Vagina (tissue), 2 donors: Measurements from ENCODE around the gene ARGLU1. TPM values are rescaled to one million over a fixed set of nuclear protein-coding genes. Genes with fewer than 3 reads are reported as not detected.

Experiments used
- DNase-seq, 2 donors: peaks; one replicate each; pipeline ENCODE4 v3.0.0-alpha.2; 2017; ENCODE audit errors: extremely low spot score in 2 of 2
- H3K27ac ChIP-seq: fragments of 200-600 bp; sonication (generic); one replicate; pipeline ENCODE4 v1.5.1; 2019
- H3K27me3 ChIP-seq: fragments of 200-600 bp; sonication (generic); one replicate; pipeline ENCODE4 v1.5.1; 2019
- H3K36me3 ChIP-seq, 2 donors: fragments of 200-600 bp; sonication (generic); one replicate each; pipeline ENCODE4 v1.5.1; 2017 to 2019
- H3K4me1 ChIP-seq: fragments of 200-600 bp; sonication (generic); one replicate; pipeline ENCODE4 v1.5.1; 2019
- H3K4me3 ChIP-seq, 2 donors: fragments of 200-600 bp; sonication (generic); 1 replicate in 1 of 2; 2 replicates in 1 of 2; pipeline ENCODE4 v1.5.1; 2016 to 2019
- H3K9me3 ChIP-seq: fragments of 200-600 bp; sonication (generic); one replicate; pipeline ENCODE4 v1.5.1; 2019
- POLR2A ChIP-seq, 2 donors: fragments of 450-650 bp; IDR thresholded peaks; one replicate each; pipeline ENCODE4 v1.6.1; 2017; ENCODE audit warnings: antibody characterized with exemption in 2 of 2, mild to moderate bottlenecking in 2 of 2, moderate library complexity in 2 of 2
- POLR2AphosphoS5 ChIP-seq, 2 donors: sonication (generic); formaldehyde crosslinking; IDR thresholded peaks; one replicate each; pipeline ENCODE4 v1.9.0; 2017; ENCODE audit warnings: antibody characterized with exemption in 2 of 2, mild to moderate bottlenecking in 2 of 2, low read depth in 1 of 2; ENCODE audit not compliant: insufficient read depth in 1 of 2
- intact Hi-C: fragments of 100-400 bp; cut with DNase I; formaldehyde crosslinking; loops from one replicate; pipeline ENCODE4 v1.15.1; 2023
- total RNA-seq: library from RNA; depleted of rRNA; stranded (reverse); fragments of >200 nt; gene quantifications from one replicate; pipeline ENCODE4 v1.2.3, GENCODE V29; 2016
- TF ChIP-seq, protein P1 (sequence below), 3 experiments: fragments of 450-650 bp in 2 of 3; fragments of 200-600 bp in 1 of 3; sonication (generic) in 1 of 3; IDR thresholded peaks; one replicate each; pipeline ENCODE4 v1.5.1; 2017 to 2019; ENCODE audit warnings: antibody characterized with exemption in 3 of 3, mild to moderate bottlenecking in 2 of 3, moderate library complexity in 2 of 3

Gene ARGLU1
- total RNA-seq, 1 donor from 2014 or later: 88.9 TPM

DNA sequence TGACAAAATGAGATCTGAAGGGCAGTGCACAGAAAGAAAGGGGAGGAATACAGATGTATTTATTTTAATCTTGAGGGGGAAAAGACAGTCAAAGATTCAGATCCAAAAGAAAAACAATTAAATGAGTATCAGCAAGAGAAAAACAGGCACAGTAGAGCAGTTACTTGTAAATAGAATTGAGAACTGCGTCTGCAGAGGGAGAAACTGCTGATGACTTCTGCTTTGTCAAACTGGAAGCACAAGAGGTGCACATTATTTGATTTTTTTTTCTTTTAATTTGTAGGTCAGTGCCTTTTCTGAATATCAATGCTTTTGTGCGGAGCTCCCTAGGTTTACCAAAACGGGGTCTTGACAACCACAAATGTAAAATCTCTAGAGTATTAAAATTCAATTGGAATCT lies 69.8 kb downstream of the ARGLU1 start:
- H3K4me1 ChIP-seq: peaks cover 25% of the 10 kb centered on the region
- no peak overlapping the region for H3K4me3 ChIP-seq
- no peaks in the 10 kb centered on the region for H3K27me3 ChIP-seq
- H3K9me3 ChIP-seq: no peaks in the 10 kb centered on the region
- DNase-seq: no peak
- no peak overlapping the region for H3K27ac ChIP-seq
- intact Hi-C loops: no loop called here
- H3K36me3 ChIP-seq: peaks cover 0 to 3% of the 10 kb centered on the region in 2 donors
- TF ChIP-seq, protein P1, sequence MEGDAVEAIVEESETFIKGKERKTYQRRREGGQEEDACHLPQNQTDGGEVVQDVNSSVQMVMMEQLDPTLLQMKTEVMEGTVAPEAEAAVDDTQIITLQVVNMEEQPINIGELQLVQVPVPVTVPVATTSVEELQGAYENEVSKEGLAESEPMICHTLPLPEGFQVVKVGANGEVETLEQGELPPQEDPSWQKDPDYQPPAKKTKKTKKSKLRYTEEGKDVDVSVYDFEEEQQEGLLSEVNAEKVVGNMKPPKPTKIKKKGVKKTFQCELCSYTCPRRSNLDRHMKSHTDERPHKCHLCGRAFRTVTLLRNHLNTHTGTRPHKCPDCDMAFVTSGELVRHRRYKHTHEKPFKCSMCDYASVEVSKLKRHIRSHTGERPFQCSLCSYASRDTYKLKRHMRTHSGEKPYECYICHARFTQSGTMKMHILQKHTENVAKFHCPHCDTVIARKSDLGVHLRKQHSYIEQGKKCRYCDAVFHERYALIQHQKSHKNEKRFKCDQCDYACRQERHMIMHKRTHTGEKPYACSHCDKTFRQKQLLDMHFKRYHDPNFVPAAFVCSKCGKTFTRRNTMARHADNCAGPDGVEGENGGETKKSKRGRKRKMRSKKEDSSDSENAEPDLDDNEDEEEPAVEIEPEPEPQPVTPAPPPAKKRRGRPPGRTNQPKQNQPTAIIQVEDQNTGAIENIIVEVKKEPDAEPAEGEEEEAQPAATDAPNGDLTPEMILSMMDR (IDR thresholded peaks at IDR 0.05): no peak

DNA sequence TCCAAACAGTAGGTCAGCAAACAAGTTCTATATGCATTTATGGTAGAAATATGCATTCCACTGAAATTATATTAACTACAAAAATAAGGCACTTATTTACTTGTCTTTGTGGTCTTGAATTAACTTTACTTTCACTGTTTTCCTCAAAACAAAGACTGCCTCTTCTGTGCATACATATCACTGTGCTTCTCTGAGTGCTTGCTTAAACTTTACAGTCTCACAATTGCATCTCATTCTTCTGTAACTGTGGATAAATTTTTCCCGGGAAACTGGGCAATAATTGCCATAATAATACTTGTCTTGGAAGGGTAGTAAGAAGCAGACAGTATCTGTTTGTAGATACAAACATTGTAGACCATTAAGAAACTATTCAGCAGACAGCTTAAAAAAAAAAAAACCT lies 70.9 kb downstream of the ARGLU1 start:
- Histone ChIP-seq H3K9me3 (no peaks in the 10 kb centered on the region), H3K36me3 (peaks cover 0 to 14% of the 10 kb centered on the region in 2 donors), H3K27ac (no peak overlapping the region), H3K4me1 (peaks cover 25% of the 10 kb centered on the region), H3K4me3 (no peak overlapping the region), H3K27me3 (no peaks in the 10 kb centered on the region)
- no peak for DNase-seq
- TF ChIP-seq POLR2AphosphoS5 (IDR thresholded peaks at IDR 0.05; ENCODE audit: insufficient read depth in 1 of 2, low read depth in 1 of 2) (no peak), POLR2A (IDR thresholded peaks at IDR 0.05) (no peak)
- TF ChIP-seq, protein P1 (IDR thresholded peaks at IDR 0.05): no peak
- intact Hi-C loops: no loop called here

DNA sequence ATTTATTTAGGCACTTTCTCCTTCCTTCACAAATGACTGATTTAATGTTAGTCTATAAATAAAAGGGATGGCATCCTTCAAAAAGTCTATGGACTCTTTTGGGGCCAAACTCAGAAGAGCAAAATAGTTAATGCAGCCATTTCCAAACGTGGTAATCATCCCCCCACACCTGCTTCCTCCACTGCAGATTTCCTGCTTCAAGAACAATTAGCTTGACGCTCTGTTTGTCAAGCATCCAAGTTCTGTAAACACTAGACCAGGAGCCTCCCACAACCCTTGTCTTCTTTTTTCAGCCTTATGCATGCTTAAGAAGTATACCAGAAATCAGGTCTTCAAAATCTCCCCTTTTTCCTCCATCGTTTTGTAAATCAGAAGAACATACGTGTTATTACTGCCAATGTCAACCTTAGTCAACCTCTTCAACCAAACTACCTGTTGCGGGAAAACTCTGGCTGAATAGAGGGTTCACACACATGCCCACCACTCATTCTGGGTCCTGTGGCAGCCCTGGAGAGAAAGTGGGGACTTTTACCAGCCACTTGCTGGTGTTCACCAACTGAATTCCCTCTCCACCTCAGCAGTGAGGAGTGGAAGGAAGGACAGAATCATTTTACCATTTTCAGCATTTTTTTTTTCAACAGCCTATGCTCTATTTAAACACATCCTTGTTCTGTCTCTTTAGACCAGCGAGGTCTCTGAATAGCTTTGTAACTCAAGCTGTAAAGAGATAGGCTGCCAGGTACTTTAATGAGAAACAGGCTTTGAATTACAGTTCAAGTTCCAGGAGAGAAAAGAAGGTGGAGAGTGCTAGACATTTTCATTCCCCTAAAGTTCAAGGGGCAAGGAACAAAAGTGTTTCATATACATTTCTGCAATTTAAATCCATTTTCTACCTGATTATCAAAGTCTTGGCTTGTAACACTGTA lies 71.6 kb downstream of the ARGLU1 start:
- intact Hi-C loops: no loop called here
- no peak for TF ChIP-seq POLR2A (IDR thresholded peaks at IDR 0.05)
- no peak for TF ChIP-seq POLR2AphosphoS5 (IDR thresholded peaks at IDR 0.05; ENCODE audit: insufficient read depth in 1 of 2, low read depth in 1 of 2)
- TF ChIP-seq, protein P1 (IDR thresholded peaks at IDR 0.05): no peak
- DNase-seq: no peak
- Histone ChIP-seq H3K27me3 (no peaks in the 10 kb centered on the region), H3K36me3 (peaks cover 0 to 19% of the 10 kb centered on the region in 2 donors), H3K4me3 (no peak overlapping the region), H3K4me1 (peaks cover 25% of the 10 kb centered on the region), H3K9me3 (no peaks in the 10 kb centered on the region), H3K27ac (peak overlapping the region; percentile 55)

- H3K36me3 ChIP-seq: peaks cover 0 to 19% of the 10 kb centered on the region in 2 donors
- H3K27ac ChIP-seq: no peak overlapping the region
- TF ChIP-seq, protein P1 (IDR thresholded peaks at IDR 0.05): no peak
- TF ChIP-seq POLR2AphosphoS5 (IDR thresholded peaks at IDR 0.05; ENCODE audit: insufficient read depth in 1 of 2, low read depth in 1 of 2): no peak
- TF ChIP-seq POLR2A (IDR thresholded peaks at IDR 0.05): no peak
- no peak overlapping the region for H3K4me3 ChIP-seq
- intact Hi-C loops: no loop called here
- H3K4me1 ChIP-seq: peaks cover 20% of the 10 kb centered on the region
- no peaks in the 10 kb centered on the region for H3K27me3 ChIP-seq
- H3K9me3 ChIP-seq: no peaks in the 10 kb centered on the region
- DNase-seq: no peak
Measured at GRCh38 chr13:106494936-106495335, 73.0 kb downstream of the ARGLU1 start.

DNA sequence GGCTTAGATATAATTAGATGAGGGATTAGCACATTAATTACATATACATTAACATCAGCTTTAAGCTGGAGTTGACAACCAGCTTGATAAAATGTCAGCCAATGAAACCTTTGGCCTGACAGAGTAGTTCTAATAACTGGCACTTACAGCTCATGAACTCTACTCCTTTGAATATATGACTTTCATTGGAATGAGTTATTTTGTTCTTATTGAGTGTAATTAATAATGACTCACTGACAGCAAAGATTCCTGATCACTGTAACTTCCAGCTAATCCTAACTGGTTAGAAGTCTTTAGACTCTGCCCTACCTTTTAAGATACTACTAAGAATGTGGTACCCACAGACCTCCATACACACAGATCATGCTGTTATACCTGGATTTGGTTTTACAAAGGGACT lies 73.4 kb downstream of the ARGLU1 start:
- H3K27ac ChIP-seq: no peak overlapping the region
- H3K4me1 ChIP-seq: peaks cover 18% of the 10 kb centered on the region
- no peaks in the 10 kb centered on the region for H3K27me3 ChIP-seq
- H3K4me3 ChIP-seq: no peak overlapping the region
- peaks cover 0 to 19% of the 10 kb centered on the region in 2 donors for H3K36me3 ChIP-seq
- intact Hi-C loops: no loop called here
- TF ChIP-seq POLR2AphosphoS5 (IDR thresholded peaks at IDR 0.05; ENCODE audit: insufficient read depth in 1 of 2, low read depth in 1 of 2) (no peak), POLR2A (IDR thresholded peaks at IDR 0.05) (no peak)
- TF ChIP-seq, protein P1 (IDR thresholded peaks at IDR 0.05): no peak
- no peak for DNase-seq
- H3K9me3 ChIP-seq: no peaks in the 10 kb centered on the region
